ENCODE measurements around the gene EPHB3. TPM values are rescaled to one million over a fixed set of nuclear protein-coding genes. Genes with fewer than 3 reads are reported as not detected.

Gene EPHB3
- total RNA-seq, 4 donors from 2014 or later: 6.0 to 59.4 (median 17.2) TPM

GRCh38 chr3:184574515-184575417, 13.2 kb downstream of the EPHB3 start:
- no peak overlapping the region for H3K4me3 ChIP-seq
- H3K27me3 ChIP-seq: no peaks in the 10 kb centered on the region
- no peak for TF ChIP-seq POLR2A (IDR thresholded peaks at IDR 0.05)
- no peak for TF ChIP-seq CTCF (IDR thresholded peaks at IDR 0.05)
- no peaks in the 10 kb centered on the region for H3K9me3 ChIP-seq
- no peak overlapping the region for H3K27ac ChIP-seq
- H3K4me1 ChIP-seq: peaks cover 0 to 10% (median 0%) of the 10 kb centered on the region in 4 donors
- H3K36me3 ChIP-seq: peaks cover 0 to 30% (median 0%) of the 10 kb centered on the region in 3 donors
- DNase-seq: no peak

- H3K9me3 ChIP-seq: no peaks in the 10 kb centered on the region
- H3K27ac ChIP-seq: no peak overlapping the region
- H3K4me1 ChIP-seq: peaks cover 0 to 8% (median 0%) of the 10 kb centered on the region in 4 donors
- no peak overlapping the region for H3K4me3 ChIP-seq
- no peak for TF ChIP-seq CTCF (IDR thresholded peaks at IDR 0.05)
- no peak for TF ChIP-seq POLR2A (IDR thresholded peaks at IDR 0.05)
- no peaks in the 10 kb centered on the region for H3K27me3 ChIP-seq
- DNase-seq: no peak
- peaks cover 0 to 31% (median 0%) of the 10 kb centered on the region in 3 donors for H3K36me3 ChIP-seq
These were observed 14.1 kb downstream of the EPHB3 start for GRCh38 chr3:184575701-184576100.

GRCh38 chr3:184576457-184577240, 15.1 kb downstream of the EPHB3 start:
- H3K9me3 ChIP-seq: no peaks in the 10 kb centered on the region
- H3K4me3 ChIP-seq: no peak overlapping the region
- DNase-seq: no peak
- no peak overlapping the region for H3K27ac ChIP-seq
- no peaks in the 10 kb centered on the region for H3K27me3 ChIP-seq
- no peak for TF ChIP-seq POLR2A (IDR thresholded peaks at IDR 0.05)
- no peak for TF ChIP-seq CTCF (IDR thresholded peaks at IDR 0.05)
- H3K36me3 ChIP-seq: peaks cover 0 to 31% (median 0%) of the 10 kb centered on the region in 3 donors
- peaks cover 0 to 8% (median 0%) of the 10 kb centered on the region in 4 donors for H3K4me1 ChIP-seq

GRCh38 chr3:184577546-184577945, 16.0 kb downstream of the EPHB3 start:
- DNase-seq: no peak
- H3K4me1 ChIP-seq: peaks cover 0 to 17% (median 0%) of the 10 kb centered on the region in 4 donors
- no peak overlapping the region for H3K4me3 ChIP-seq
- no peaks in the 10 kb centered on the region for H3K9me3 ChIP-seq
- H3K36me3 ChIP-seq: peaks cover 0 to 31% (median 0%) of the 10 kb centered on the region in 3 donors
- no peak overlapping the region for H3K27ac ChIP-seq
- no peaks in the 10 kb centered on the region for H3K27me3 ChIP-seq
- TF ChIP-seq CTCF (IDR thresholded peaks at IDR 0.05) (no peak), POLR2A (IDR thresholded peaks at IDR 0.05) (no peak)

GRCh38 chr3:184578218-184578617, 16.6 kb downstream of the EPHB3 start:
- TF ChIP-seq POLR2A (IDR thresholded peaks at IDR 0.05) (no peak), CTCF (IDR thresholded peaks at IDR 0.05) (no peak)
- DNase-seq: no peak
- H3K36me3 ChIP-seq: peaks cover 0 to 31% (median 0%) of the 10 kb centered on the region in 3 donors
- H3K9me3 ChIP-seq: no peaks in the 10 kb centered on the region
- peaks cover 0 to 23% (median under 1%) of the 10 kb centered on the region in 4 donors for H3K4me1 ChIP-seq
- H3K27ac ChIP-seq: no peak overlapping the region
- no peaks in the 10 kb centered on the region for H3K27me3 ChIP-seq
- H3K4me3 ChIP-seq: no peak overlapping the region
